Panc1 (cell line): Measurements from ENCODE around the gene MSANTD2. TPM values are rescaled to one million over a fixed set of nuclear protein-coding genes. Genes with fewer than 3 reads are reported as not detected.

ENCODE experiments used
- ATAC-seq: fragments of 200-7000 bp; cut with Tn5 transposase; 2 replicates; pipeline ENCODE4 v1.9.1; 2020; ENCODE audit warnings: mild to moderate bottlenecking, moderate library complexity
- BruUV-seq: library from RNA; stranded (reverse); fragments of 400-500 nt; replicated peaks from 2 replicates; lab custom pipeline; 2021; lab: Mats Ljungman, UMichigan
- CTCF ChIA-PET: fragments of 300-600 bp; sonication (Branson Sonifier 250); formaldehyde crosslinking; loops from one replicate; lab custom pipeline; 2022; ENCODE audit warnings: antibody characterized with exemption; lab: Charles Lee
- POLR2A ChIA-PET: fragments of 300-600 bp; sonication (Branson Sonifier 250); formaldehyde crosslinking; loops from one replicate; lab custom pipeline; 2022; ENCODE audit warnings: antibody characterized with exemption; lab: Charles Lee
- DNase-seq: peaks from one replicate; pipeline ENCODE4 v3.0.0-alpha.2; 2010; ENCODE audit warnings: low read depth, low spot score
- H3K27ac ChIP-seq: 2 replicates; pipeline ENCODE4 v1.5.1; 2011; ENCODE audit warnings: mild to moderate bottlenecking, low read length, inconsistent platforms
- H3K27me3 ChIP-seq: fragments of 200-500 bp; sonication (Bioruptor generic); 2 replicates; pipeline ENCODE4 v1.6.0; 2014; ENCODE audit warnings: low read length, inconsistent platforms; ENCODE audit not compliant: control insufficient read depth, insufficient read depth
- H3K36me3 ChIP-seq: fragments of 200-500 bp; sonication (Bioruptor generic); 2 replicates; pipeline ENCODE4 v1.5.1; 2014; ENCODE audit warnings: inconsistent platforms, mild to moderate bottlenecking, low read length, moderate library complexity; ENCODE audit not compliant: control insufficient read depth, insufficient read depth
- H3K4me1 ChIP-seq: 2 replicates; pipeline ENCODE4 v1.5.1; 2011; ENCODE audit warnings: inconsistent platforms, mild to moderate bottlenecking, low read length, moderate library complexity; ENCODE audit not compliant: control insufficient read depth, insufficient read depth
- H3K4me3 ChIP-seq, 2 experiments: 2 replicates each; pipeline ENCODE4 v1.5.1; 2011 to 2012; ENCODE audit warnings: low read depth in 2 of 2, low read length in 2 of 2, mild to moderate bottlenecking in 2 of 2, inconsistent platforms in 1 of 2, moderate library complexity in 1 of 2
- H3K9me3 ChIP-seq: fragments of 200-500 bp; sonication (Bioruptor generic); 2 replicates; pipeline ENCODE4 v1.5.1; 2014; ENCODE audit warnings: low read depth, mild to moderate bottlenecking, inconsistent platforms, low read length, moderate library complexity; ENCODE audit not compliant: control insufficient read depth, insufficient read depth
- POLR2AphosphoS5 ChIP-seq: IDR thresholded peaks from 2 replicates; pipeline ENCODE4 v1.6.1; 2012; ENCODE audit warnings: mild to moderate bottlenecking, low read depth, low read length, moderate library complexity
- SIN3A ChIP-seq: IDR thresholded peaks from 2 replicates; pipeline ENCODE4 v1.6.1; 2012; ENCODE audit warnings: low read depth, mild to moderate bottlenecking, low read length, moderate library complexity, borderline replicate concordance; ENCODE audit not compliant: insufficient read depth
- TCF7L2 ChIP-seq: IDR thresholded peaks from 2 replicates; pipeline ENCODE4 v1.6.1; 2011; ENCODE audit warnings: mild to moderate bottlenecking, low read depth, low read length, inconsistent platforms
- in situ Hi-C: cut with HindIII; loops from 2 replicates; pipeline ENCODE4 v1.10.0; 2016; ENCODE audit warnings: low sequenced_read_pairs, low pct_unique_long_range_greater_than_20kb
- intact Hi-C: fragments of 100-400 bp; cut with micrococcal nuclease; formaldehyde crosslinking; loops from one replicate; pipeline ENCODE4 v1.10.0; 2022; ENCODE audit not compliant: unreplicated experiment
- total RNA-seq: library from RNA; stranded (reverse); gene quantifications from one replicate; pipeline ENCODE4 v1.2.1, GENCODE V29; 2021; ENCODE audit not compliant: unreplicated experiment
- TF ChIP-seq, protein P1 (sequence below): fragments of 450-650 bp; IDR thresholded peaks from 2 replicates; pipeline ENCODE4 v1.5.1; 2017; ENCODE audit warnings: mild to moderate bottlenecking
- TF ChIP-seq, protein P2 (sequence below), 2 experiments: IDR thresholded peaks; 2 replicates each; pipeline ENCODE4 v1.6.1; 2011 to 2012; ENCODE audit warnings: low read depth in 2 of 2, control low read depth in 1 of 2, low read length in 1 of 2, mild to moderate bottlenecking in 1 of 2, moderate library complexity in 1 of 2; ENCODE audit not compliant: insufficient read depth in 1 of 2

The MSANTD2 gene
- total RNA-seq, 1 experiment from 2014 or later = 20.5 TPM

DNA sequence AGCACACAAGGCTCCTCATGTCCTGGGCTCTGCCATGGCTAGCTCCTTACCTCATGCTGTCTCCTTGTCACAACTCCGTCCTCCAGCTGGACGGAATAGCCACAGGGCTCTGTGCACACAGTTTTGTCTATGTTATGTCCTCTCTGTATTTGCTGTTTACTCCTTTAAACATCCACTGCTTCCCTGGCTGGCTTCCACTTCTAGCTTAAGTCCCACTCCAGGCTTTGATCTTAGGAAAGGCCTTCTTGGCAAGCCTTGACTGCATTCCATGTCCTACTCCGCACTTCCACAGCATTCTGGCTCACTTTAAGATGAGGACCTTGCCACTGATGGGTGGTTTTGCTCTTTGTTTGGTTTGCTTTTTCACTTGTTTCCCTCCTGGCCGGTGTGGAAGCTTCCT is 42.1 kb upstream of the MSANTD2 start:
- CTCF ChIA-PET = no interaction called here
- Histone ChIP-seq H3K9me3 (no peaks in the 10 kb centered on the region), H3K36me3 (no peaks in the 10 kb centered on the region), H3K4me3 (no peak overlapping the region), H3K27ac (no peak overlapping the region), H3K4me1 (peaks cover 3% of the 10 kb centered on the region), H3K27me3 (peaks cover 83% of the 10 kb centered on the region)
- intact Hi-C loops = no loop called here
- no peak for TF ChIP-seq SIN3A
- TF ChIP-seq POLR2AphosphoS5 = no peak
- TF ChIP-seq TCF7L2 = peak; percentile 31; the same call in 1 of the 2 replicates
- in situ Hi-C loops = no loop called here
- no TSS peak for BruUV-seq
- DNase-seq (no peak), ATAC-seq (no peak)
- POLR2A ChIA-PET = no interaction called here

DNA sequence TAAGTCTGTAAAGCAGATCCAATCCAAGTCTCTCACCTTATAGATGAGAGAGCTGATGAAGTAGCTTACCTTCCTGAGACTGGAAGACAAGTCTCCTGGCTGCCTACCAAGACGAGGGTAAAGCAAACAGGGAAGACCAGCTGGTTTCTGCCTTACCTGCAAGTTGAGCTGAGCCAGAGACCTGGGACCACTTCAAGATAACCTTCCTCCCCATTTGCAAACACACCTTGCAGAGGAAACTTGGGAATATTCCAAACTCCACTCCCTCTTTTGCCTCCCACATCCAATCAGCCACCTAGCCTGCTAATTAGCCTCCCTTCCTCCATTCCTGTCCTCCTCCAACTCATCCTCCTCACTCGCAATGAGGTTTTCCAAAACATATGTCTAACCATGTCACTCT is 41.6 kb upstream of the MSANTD2 start:
- peaks cover 80% of the 10 kb centered on the region for H3K27me3 ChIP-seq
- DNase-seq = no peak
- no peak for ATAC-seq
- CTCF ChIA-PET = no interaction called here
- in situ Hi-C loops = no loop called here
- H3K27ac ChIP-seq = no peak overlapping the region
- no peaks in the 10 kb centered on the region for H3K9me3 ChIP-seq
- H3K4me3 ChIP-seq = no peak overlapping the region
- intact Hi-C loops = no loop called here
- POLR2A ChIA-PET = no interaction called here
- TF ChIP-seq, protein P1, sequence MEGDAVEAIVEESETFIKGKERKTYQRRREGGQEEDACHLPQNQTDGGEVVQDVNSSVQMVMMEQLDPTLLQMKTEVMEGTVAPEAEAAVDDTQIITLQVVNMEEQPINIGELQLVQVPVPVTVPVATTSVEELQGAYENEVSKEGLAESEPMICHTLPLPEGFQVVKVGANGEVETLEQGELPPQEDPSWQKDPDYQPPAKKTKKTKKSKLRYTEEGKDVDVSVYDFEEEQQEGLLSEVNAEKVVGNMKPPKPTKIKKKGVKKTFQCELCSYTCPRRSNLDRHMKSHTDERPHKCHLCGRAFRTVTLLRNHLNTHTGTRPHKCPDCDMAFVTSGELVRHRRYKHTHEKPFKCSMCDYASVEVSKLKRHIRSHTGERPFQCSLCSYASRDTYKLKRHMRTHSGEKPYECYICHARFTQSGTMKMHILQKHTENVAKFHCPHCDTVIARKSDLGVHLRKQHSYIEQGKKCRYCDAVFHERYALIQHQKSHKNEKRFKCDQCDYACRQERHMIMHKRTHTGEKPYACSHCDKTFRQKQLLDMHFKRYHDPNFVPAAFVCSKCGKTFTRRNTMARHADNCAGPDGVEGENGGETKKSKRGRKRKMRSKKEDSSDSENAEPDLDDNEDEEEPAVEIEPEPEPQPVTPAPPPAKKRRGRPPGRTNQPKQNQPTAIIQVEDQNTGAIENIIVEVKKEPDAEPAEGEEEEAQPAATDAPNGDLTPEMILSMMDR = no peak
- TF ChIP-seq, protein P2, sequence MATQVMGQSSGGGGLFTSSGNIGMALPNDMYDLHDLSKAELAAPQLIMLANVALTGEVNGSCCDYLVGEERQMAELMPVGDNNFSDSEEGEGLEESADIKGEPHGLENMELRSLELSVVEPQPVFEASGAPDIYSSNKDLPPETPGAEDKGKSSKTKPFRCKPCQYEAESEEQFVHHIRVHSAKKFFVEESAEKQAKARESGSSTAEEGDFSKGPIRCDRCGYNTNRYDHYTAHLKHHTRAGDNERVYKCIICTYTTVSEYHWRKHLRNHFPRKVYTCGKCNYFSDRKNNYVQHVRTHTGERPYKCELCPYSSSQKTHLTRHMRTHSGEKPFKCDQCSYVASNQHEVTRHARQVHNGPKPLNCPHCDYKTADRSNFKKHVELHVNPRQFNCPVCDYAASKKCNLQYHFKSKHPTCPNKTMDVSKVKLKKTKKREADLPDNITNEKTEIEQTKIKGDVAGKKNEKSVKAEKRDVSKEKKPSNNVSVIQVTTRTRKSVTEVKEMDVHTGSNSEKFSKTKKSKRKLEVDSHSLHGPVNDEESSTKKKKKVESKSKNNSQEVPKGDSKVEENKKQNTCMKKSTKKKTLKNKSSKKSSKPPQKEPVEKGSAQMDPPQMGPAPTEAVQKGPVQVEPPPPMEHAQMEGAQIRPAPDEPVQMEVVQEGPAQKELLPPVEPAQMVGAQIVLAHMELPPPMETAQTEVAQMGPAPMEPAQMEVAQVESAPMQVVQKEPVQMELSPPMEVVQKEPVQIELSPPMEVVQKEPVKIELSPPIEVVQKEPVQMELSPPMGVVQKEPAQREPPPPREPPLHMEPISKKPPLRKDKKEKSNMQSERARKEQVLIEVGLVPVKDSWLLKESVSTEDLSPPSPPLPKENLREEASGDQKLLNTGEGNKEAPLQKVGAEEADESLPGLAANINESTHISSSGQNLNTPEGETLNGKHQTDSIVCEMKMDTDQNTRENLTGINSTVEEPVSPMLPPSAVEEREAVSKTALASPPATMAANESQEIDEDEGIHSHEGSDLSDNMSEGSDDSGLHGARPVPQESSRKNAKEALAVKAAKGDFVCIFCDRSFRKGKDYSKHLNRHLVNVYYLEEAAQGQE (IDR thresholded peaks at IDR 0.05; ENCODE audit: insufficient read depth in 1 of 2, low read depth in 2 of 2, low read length in 1 of 2) = no peak
- TF ChIP-seq POLR2AphosphoS5 = no peak
- TF ChIP-seq SIN3A = no peak
- no peak for TF ChIP-seq TCF7L2
- H3K36me3 ChIP-seq = no peaks in the 10 kb centered on the region
- H3K4me1 ChIP-seq = peaks cover 3% of the 10 kb centered on the region
- BruUV-seq = no TSS peak

DNA sequence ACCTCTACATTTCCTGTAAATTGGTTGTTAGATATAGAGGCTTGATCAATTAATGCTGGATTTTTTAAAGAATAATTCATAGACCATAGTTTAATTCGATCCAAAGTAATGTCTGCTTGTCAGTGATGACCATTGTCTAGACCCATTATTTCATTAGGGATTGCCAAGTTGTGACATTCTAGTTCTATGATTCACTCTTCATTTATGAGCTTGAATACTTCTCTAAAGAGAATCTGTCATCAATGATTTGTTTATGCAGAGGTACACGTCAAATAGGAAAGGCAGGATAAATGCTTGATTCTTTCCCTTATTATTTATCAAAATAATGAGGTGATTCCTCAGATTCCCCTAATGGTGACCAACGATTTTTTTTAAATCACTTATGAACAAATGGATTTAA is 41.0 kb upstream of the MSANTD2 start:
- in situ Hi-C loops (no loop called here), intact Hi-C loops (no loop called here)
- BruUV-seq = no TSS peak
- no peak for DNase-seq
- no peak for ATAC-seq
- H3K27me3 ChIP-seq = peaks cover 74% of the 10 kb centered on the region
- no peaks in the 10 kb centered on the region for H3K9me3 ChIP-seq
- H3K4me1 ChIP-seq = peaks cover 3% of the 10 kb centered on the region
- H3K4me3 ChIP-seq = no peak overlapping the region
- no peak overlapping the region for H3K27ac ChIP-seq
- ChIA-PET CTCF (no interaction called here), POLR2A (no interaction called here)
- TF ChIP-seq SIN3A (no peak), POLR2AphosphoS5 (no peak), TCF7L2 (no peak)
- TF ChIP-seq, protein P2 (IDR thresholded peaks at IDR 0.05; ENCODE audit: insufficient read depth in 1 of 2, low read depth in 2 of 2, low read length in 1 of 2) = no peak
- TF ChIP-seq, protein P1 = no peak
- no peaks in the 10 kb centered on the region for H3K36me3 ChIP-seq
